H1 (cell line): ENCODE results near the gene ZNF37A. TPM values are rescaled to one million over a fixed set of nuclear protein-coding genes. Genes with fewer than 3 reads are reported as not detected.
"Not testable (repeated sequence)": the region's sequence is repeated elsewhere in the genome, so short reads cannot be mapped to it uniquely, and the experiment has no call there.

Experiments
- CTCF ChIA-PET: fragments of 300-600 bp; sonication (Branson Sonifier 250); formaldehyde crosslinking; loops from one replicate; lab custom pipeline; 2021; ENCODE audit not compliant: partially characterized antibody; lab: Charles Lee
- POLR2A ChIA-PET: fragments of 300-600 bp; sonication (Branson Sonifier 250); formaldehyde crosslinking; loops from one replicate; lab custom pipeline; 2021; ENCODE audit warnings: inconsistent platforms; ENCODE audit not compliant: partially characterized antibody; lab: Charles Lee
- DNase-seq, 2 experiments: peaks; one replicate each; pipeline versions ENCODE4 v3.0.0 to v3.0.0-alpha.2; 2010 to 2022; ENCODE audit warnings: low spot score in 2 of 2, low read depth in 1 of 2, mixed read lengths in 1 of 2
- FAIRE-seq: peaks from 2 replicates; lab custom pipeline; 2011; peaks lifted over from hg19 to GRCh38; lab: Jason Lieb, UNC
- H2AFZ ChIP-seq: 2 replicates; pipeline ENCODE4 v1.8.1; 2012; ENCODE audit warnings: low read length, inconsistent platforms
- H2AK5ac ChIP-seq: 2 replicates; pipeline ENCODE4 v1.6.1; 2013; ENCODE audit warnings: low read depth, low read length
- H2BK120ac ChIP-seq: replicated peaks from 2 replicates; pipeline ENCODE3; 2013; ENCODE audit warnings: low read depth, low read length, inconsistent platforms
- H2BK12ac ChIP-seq: 2 replicates; pipeline ENCODE4 v1.6.1; 2013; ENCODE audit warnings: low read depth, low read length
- H2BK15ac ChIP-seq: 2 replicates; pipeline ENCODE4 v1.6.1; 2013; ENCODE audit warnings: low read length
- H2BK20ac ChIP-seq: 2 replicates; pipeline ENCODE4 v1.6.1; 2013; ENCODE audit warnings: low read length
- H2BK5ac ChIP-seq: 2 replicates; pipeline ENCODE4 v1.6.1; 2013; ENCODE audit warnings: low read depth, low read length
- H3K14ac ChIP-seq: 2 replicates; pipeline ENCODE4 v1.6.1; 2013; ENCODE audit warnings: inconsistent platforms; ENCODE audit not compliant: insufficient read length
- H3K18ac ChIP-seq: 2 replicates; pipeline ENCODE4 v1.6.1; 2013; ENCODE audit warnings: low read length; ENCODE audit errors: extremely low read depth
- H3K23ac ChIP-seq: 2 replicates; pipeline ENCODE4 v1.6.1; 2013; ENCODE audit warnings: inconsistent platforms; ENCODE audit not compliant: insufficient read length
- H3K23me2 ChIP-seq: 2 replicates; pipeline ENCODE4 v1.6.1; 2013; ENCODE audit warnings: low read depth, low read length
- H3K27ac ChIP-seq: 2 replicates; pipeline ENCODE4 v1.6.1; 2011; ENCODE audit warnings: low read depth, low read length, inconsistent platforms
- H3K27me3 ChIP-seq, 4 experiments: replicated peaks in 1 of 4; 1 replicate in 1 of 4; 2 replicates in 3 of 4; pipeline versions ENCODE4 v1.6.1 to v1.8.1; 2011 to 2013; ENCODE audit warnings: low read length in 3 of 4, mild to moderate bottlenecking in 3 of 4, inconsistent platforms in 2 of 4, mixed read lengths in 2 of 4, moderate library complexity in 1 of 4; ENCODE audit not compliant: control insufficient read depth in 3 of 4, insufficient read depth in 3 of 4; ENCODE audit errors: extremely low read depth in 1 of 4
- H3K36me3 ChIP-seq, 4 experiments: 2 replicates each; pipeline versions ENCODE4 v1.6.1 to v1.8.1; 2011 to 2013; ENCODE audit warnings: mild to moderate bottlenecking in 4 of 4, low read length in 3 of 4, moderate library complexity in 2 of 4, control low read depth in 1 of 4, inconsistent platforms in 1 of 4; ENCODE audit not compliant: insufficient read depth in 4 of 4, control insufficient read depth in 2 of 4
- H3K4ac ChIP-seq: replicated peaks from 2 replicates; pipeline ENCODE3; 2013; ENCODE audit warnings: low read length, low read depth, mixed read lengths, inconsistent platforms; ENCODE audit not compliant: insufficient read length
- H3K4me1 ChIP-seq, 4 experiments: replicated peaks in 1 of 4; 1 replicate in 1 of 4; 2 replicates in 3 of 4; pipeline versions ENCODE4 v1.6.1 to v1.8.1; 2011 to 2013; ENCODE audit warnings: low read length in 3 of 4, inconsistent platforms in 2 of 4, mixed read lengths in 1 of 4; ENCODE audit not compliant: insufficient read depth in 4 of 4, control insufficient read depth in 3 of 4
- H3K4me2 ChIP-seq, 2 experiments: 2 replicates each; pipeline versions ENCODE4 v1.6.1 to v1.8.1; 2011 to 2013; ENCODE audit warnings: low read depth in 2 of 2, low read length in 2 of 2, control low read depth in 1 of 2, inconsistent platforms in 1 of 2, mild to moderate bottlenecking in 1 of 2; ENCODE audit not compliant: insufficient read depth in 1 of 2
- H3K4me3 ChIP-seq, 4 experiments: fragments of 200-600, 300-600 bp in 1 of 4; sonication (generic), shearing (Covaris generic), sonication (Bioruptor Twin) in 1 of 4; 2 replicates each; pipeline versions ENCODE4 v1.5.1 to v1.8.1; 2011 to 2016; ENCODE audit warnings: low read length in 4 of 4, low read depth in 3 of 4, control low read depth in 2 of 4, inconsistent platforms in 2 of 4, mild to moderate bottlenecking in 2 of 4, mixed read lengths in 1 of 4, moderate library complexity in 1 of 4; ENCODE audit not compliant: insufficient read depth in 2 of 4; ENCODE audit errors: extremely low read depth in 1 of 4
- H3K56ac ChIP-seq: replicated peaks from 2 replicates; pipeline ENCODE3; 2013; ENCODE audit warnings: low read depth, mild to moderate bottlenecking, mixed read lengths, low read length, inconsistent platforms; ENCODE audit not compliant: insufficient read length
- H3K79me1 ChIP-seq: 2 replicates; pipeline ENCODE4 v1.6.1; 2013; ENCODE audit warnings: low read depth, low read length, control low read depth
- H3K79me2 ChIP-seq, 2 experiments: 2 replicates each; pipeline versions ENCODE4 v1.6.1 to v1.8.1; 2012 to 2013; ENCODE audit warnings: low read length in 2 of 2, mild to moderate bottlenecking in 2 of 2, inconsistent platforms in 1 of 2; ENCODE audit not compliant: insufficient read depth in 2 of 2, control insufficient read depth in 1 of 2
- H3K9ac ChIP-seq, 4 experiments: replicated peaks in 1 of 4; 1 replicate in 1 of 4; 2 replicates in 3 of 4; pipeline versions ENCODE4 v1.6.1 to v1.8.1; 2011 to 2013; ENCODE audit warnings: low read depth in 3 of 4, low read length in 3 of 4, control low read depth in 2 of 4, mild to moderate bottlenecking in 2 of 4, moderate library complexity in 2 of 4, inconsistent platforms in 1 of 4; ENCODE audit errors: extremely low read depth in 1 of 4
- H3K9me3 ChIP-seq, 2 experiments: 2 replicates each; pipeline versions ENCODE4 v1.6.1 to v1.8.1; 2012 to 2013; ENCODE audit warnings: mild to moderate bottlenecking in 2 of 2, moderate library complexity in 2 of 2, control low read depth in 1 of 2, inconsistent platforms in 1 of 2, low read depth in 1 of 2, low read length in 1 of 2, mixed read lengths in 1 of 2; ENCODE audit not compliant: insufficient read depth in 2 of 2
- H4K20me1 ChIP-seq, 2 experiments: replicated peaks in 1 of 2; 2 replicates each; pipeline versions ENCODE3 to v1.8.1; 2011 to 2013; ENCODE audit warnings: inconsistent platforms in 2 of 2, low read length in 2 of 2, mild to moderate bottlenecking in 1 of 2; ENCODE audit not compliant: insufficient read depth in 2 of 2, control insufficient read depth in 1 of 2
- H4K5ac ChIP-seq: 2 replicates; pipeline ENCODE4 v1.6.1; 2013; ENCODE audit warnings: low read length, low read depth, mixed read lengths, inconsistent platforms; ENCODE audit not compliant: insufficient read length
- H4K8ac ChIP-seq: 2 replicates; pipeline ENCODE4 v1.8.0; 2013; ENCODE audit warnings: mild to moderate bottlenecking, moderate library complexity, low read length, inconsistent platforms; ENCODE audit not compliant: insufficient read depth; ENCODE audit errors: extremely low read depth
- H4K91ac ChIP-seq: replicated peaks from 2 replicates; pipeline ENCODE3; 2013; ENCODE audit warnings: low read length, mixed read lengths, inconsistent platforms; ENCODE audit not compliant: insufficient read length
- ZNF274 ChIP-seq: IDR thresholded peaks from 2 replicates; pipeline ENCODE4 v1.7.0; 2012; ENCODE audit warnings: low read length, borderline replicate concordance; ENCODE audit errors: extremely low read depth
- WGBS, 2 experiments: shearing (Covaris generic) in 1 of 2; methylation state at CpG; one replicate each; pipeline versions ENCODE4 v1.1.6 to v1.1.7; 2013 to 2015; ENCODE audit warnings: low lambda C conversion rate in 2 of 2, mixed read lengths in 2 of 2, inconsistent platforms in 1 of 2, low coverage in 1 of 2, missing lambda C conversion rate in 1 of 2; ENCODE audit not compliant: insufficient replicate concordance in 2 of 2, insufficient coverage in 1 of 2, insufficient read length in 1 of 2; ENCODE audit errors: extremely low coverage in 1 of 2, missing lambda C conversion rate in 1 of 2; 5-methylcytosine and 5-hydroxymethylcytosine counted together
- polyA plus RNA-seq, 7 experiments: library from polyadenylated mRNA; depleted of rRNA in 3 of 7; stranded (reverse) in 5 of 7; unstranded in 2 of 7; fragments of >200 nt in 5 of 7; fragments of 200-250 nt in 2 of 7; gene quantifications; 1 replicate in 5 of 7; 2 replicates in 1 of 7; 4 replicates in 1 of 7; pipeline versions ENCODE4 v1.2.1 to v1.2.3, GENCODE V29; 2011 to 2013; ENCODE audit warnings: missing spikeins in 2 of 7, mixed read lengths in 2 of 7
- total RNA-seq: library from RNA; stranded (reverse); fragmentation: NEBNext Ultra II Directional; extraction: Animal tissue kit (Norgen Biotek cat#: 25700); gene quantifications from 2 replicates; pipeline ENCODE4 v1.2.1, GENCODE V29; 2021

The ZNF37A gene
- total and polyA plus RNA-seq, 2 of the 8 experiments (the other 6 are each of a cell fraction or from before 2014, with no cell fraction given) = 0.97 to 12.7 TPM

DNA sequence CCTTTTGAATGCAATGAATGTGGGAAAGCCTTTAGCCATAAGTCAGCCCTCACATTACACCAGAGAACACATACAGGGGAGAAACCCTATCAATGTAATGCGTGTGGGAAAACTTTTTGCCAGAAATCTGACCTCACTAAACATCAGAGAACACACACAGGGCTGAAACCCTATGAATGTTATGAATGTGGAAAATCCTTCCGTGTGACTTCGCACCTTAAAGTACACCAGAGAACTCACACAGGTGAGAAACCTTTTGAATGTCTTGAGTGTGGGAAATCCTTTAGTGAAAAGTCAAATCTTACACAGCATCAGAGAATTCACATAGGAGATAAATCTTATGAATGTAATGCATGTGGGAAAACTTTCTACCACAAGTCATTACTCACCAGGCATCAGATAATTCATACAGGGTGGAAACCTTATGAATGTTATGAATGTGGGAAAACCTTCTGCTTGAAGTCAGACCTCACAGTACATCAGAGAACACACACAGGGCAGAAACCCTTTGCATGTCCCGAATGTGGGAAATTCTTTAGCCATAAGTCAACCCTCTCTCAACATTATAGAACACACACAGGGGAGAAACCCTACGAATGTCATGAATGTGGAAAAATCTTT lies 38.8 kb upstream of the ZNF37A start:
- H2AK5ac ChIP-seq, H2BK5ac ChIP-seq, H2AFZ ChIP-seq, H3K56ac ChIP-seq, POLR2A ChIA-PET, H3K4me3 ChIP-seq, H2BK120ac ChIP-seq, H3K27me3 ChIP-seq, H3K4me2 ChIP-seq, H3K79me2 ChIP-seq, H4K20me1 ChIP-seq, H2BK15ac ChIP-seq, FAIRE-seq, H3K23ac ChIP-seq, H3K27ac ChIP-seq, H3K23me2 ChIP-seq, H3K4ac ChIP-seq, H3K4me1 ChIP-seq, H3K14ac ChIP-seq, H2BK12ac ChIP-seq, H4K91ac ChIP-seq, H3K79me1 ChIP-seq, H4K5ac ChIP-seq, H2BK20ac ChIP-seq, CTCF ChIA-PET, H3K9ac ChIP-seq, H4K8ac ChIP-seq, H3K18ac ChIP-seq, DNase-seq: not testable (repeated sequence)
- peaks cover 9 to 68% (median 32%) of the 10 kb centered on the region in 4 experiments; a peak in 6 of 8 replicates for H3K36me3 ChIP-seq
- TF ChIP-seq ZNF274 = peak; percentile 61
- 97% methylated on average over 5 of the region's 5 CpGs; no CpG with 5 or more reads in 1 of the 2 experiments for WGBS, 2 experiments
- peaks cover 55 to 60% of the 10 kb centered on the region in 2 experiments for H3K9me3 ChIP-seq

DNA sequence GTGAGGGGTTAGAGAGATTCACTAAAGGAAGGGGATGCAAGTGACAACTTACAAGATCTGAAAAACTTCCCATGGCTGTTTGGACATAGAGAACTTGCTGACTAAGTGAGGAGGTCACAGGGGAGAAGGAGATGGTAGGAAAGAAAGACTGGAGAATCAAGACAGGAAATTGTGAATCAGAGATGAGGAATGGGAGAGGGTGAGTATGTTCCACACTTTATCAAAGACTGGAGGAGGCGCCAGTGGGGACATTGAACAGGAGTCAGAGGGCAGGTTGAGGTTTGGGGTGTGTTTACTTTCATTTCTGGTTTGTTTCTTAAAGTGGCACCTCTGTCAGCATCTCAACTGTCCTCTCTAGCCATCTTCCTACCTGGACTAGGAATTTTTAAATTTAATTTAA lies 24.5 kb upstream of the ZNF37A start:
- H2BK12ac ChIP-seq, H4K8ac ChIP-seq, DNase-seq, H3K23ac ChIP-seq, H3K4me3 ChIP-seq, H3K56ac ChIP-seq, H3K79me1 ChIP-seq, H3K4ac ChIP-seq, H3K9ac ChIP-seq, H3K79me2 ChIP-seq, H3K4me2 ChIP-seq, H2AK5ac ChIP-seq, H3K14ac ChIP-seq, H3K27me3 ChIP-seq, POLR2A ChIA-PET, H3K18ac ChIP-seq, H3K23me2 ChIP-seq, H3K36me3 ChIP-seq, H4K20me1 ChIP-seq, H2BK20ac ChIP-seq, H4K91ac ChIP-seq, H3K4me1 ChIP-seq, H2AFZ ChIP-seq, H2BK5ac ChIP-seq, H2BK15ac ChIP-seq, FAIRE-seq, H4K5ac ChIP-seq, H2BK120ac ChIP-seq, CTCF ChIA-PET, H3K27ac ChIP-seq: not testable (repeated sequence)
- 100% methylated on average over 1 of the region's 1 CpG; no CpG with 5 or more reads in 1 of the 2 experiments for WGBS, 2 experiments
- H3K9me3 ChIP-seq = peaks cover 42 to 66% of the 10 kb centered on the region in 2 experiments
